Islet of Langerhans (tissue), 1 donor: ENCODE data around the gene EIF2S3B.

Experiments
- FAIRE-seq: peaks from one replicate; lab custom pipeline; 2011; peaks lifted over from hg19 to GRCh38; lab: Jason Lieb, UNC

The EIF2S3B gene

DNA sequence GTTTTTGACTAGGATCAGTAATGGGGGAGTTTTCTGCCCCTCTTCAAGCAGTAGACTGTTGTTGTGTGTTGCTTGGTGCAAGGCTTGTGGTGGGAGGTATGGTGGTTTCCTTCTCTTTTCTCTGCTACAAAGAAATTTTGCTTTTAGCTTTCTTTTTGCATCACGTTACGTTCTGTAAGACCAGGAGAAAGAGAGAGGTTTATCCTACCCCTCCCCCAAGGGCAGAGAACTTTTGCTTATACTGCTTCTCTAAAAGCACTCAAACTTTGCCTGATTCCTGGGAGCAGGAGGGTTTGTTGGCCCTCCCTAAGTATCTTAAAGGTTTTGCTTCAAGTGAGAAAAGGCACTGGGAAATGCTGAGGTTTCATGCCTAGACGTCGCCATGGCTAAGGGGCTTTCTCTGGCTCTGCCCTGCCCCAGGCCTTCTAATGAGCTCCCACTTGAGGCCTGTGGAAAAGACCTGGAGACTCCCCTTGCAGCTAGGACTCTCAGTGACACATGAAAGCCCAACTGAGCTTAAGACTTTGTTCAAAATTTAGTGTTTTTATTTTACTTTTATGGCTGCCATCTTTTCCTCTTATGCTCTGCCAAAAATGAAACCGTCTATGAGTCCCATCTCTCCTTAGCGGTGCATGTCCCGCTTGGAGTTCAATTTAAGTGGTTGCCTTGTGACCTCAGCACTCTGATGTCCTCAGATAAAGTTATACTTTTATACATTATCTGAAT lies 49.2 kb downstream of the EIF2S3B start:
- no peak for FAIRE-seq

DNA sequence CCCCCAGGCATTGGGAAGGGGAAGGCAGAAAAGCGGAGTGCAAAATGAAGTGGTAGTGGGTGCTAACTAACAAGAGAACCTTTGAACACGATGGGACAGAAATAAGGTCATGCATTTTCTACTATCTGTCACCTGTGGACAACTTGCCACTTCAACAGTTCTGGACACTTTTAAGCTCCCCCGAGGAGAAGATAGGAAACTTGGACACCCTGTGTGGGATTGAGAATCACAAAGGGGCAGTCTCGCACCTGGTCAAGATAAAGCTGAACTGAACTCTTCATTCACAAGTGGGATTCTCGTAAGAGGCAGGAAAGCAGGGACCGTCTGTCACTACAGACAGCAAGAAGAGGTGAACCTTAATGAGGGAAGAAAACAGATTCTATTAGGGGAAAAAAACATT lies 51.6 kb downstream of the EIF2S3B start:
- FAIRE-seq: no peak

DNA sequence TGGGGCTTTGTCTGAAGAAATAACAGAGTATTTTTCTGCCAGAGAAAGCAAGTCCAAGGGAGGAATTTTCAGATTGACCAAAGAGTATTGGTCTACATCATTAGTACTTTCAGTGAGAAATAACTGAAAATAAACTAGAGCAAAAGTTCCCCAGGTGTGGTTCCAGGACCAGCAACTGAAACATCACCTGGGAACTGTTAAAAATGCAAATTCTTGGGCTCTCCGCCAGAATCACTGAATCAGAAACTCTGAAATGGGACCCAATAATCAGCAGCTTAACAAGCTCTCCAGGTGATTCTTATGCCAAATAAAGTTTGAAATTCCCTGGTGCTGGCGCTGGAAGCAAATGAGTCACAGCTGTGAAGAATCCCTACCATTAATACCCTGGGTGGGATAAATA lies 52.1 kb downstream of the EIF2S3B start:
- FAIRE-seq: no peak
